ENCODE data around the gene NPPC. TPM values are rescaled to one million over a fixed set of nuclear protein-coding genes. Genes with fewer than 3 reads are reported as not detected.
"Not testable (repeated sequence)": the region's sequence is repeated elsewhere in the genome, so short reads cannot be mapped to it uniquely, and the experiment has no call there.

The NPPC gene
- total RNA-seq, 4 donors from 2014 or later: not detected

GRCh38 chr2:231911381-231911780, 14.8 kb downstream of the NPPC start:
- no peak for DNase-seq (ENCODE audit: low spot score in 2 of 2)
- Histone ChIP-seq H3K27me3 (peaks cover 3% of the 10 kb centered on the region), H3K27ac (no peak overlapping the region), H3K36me3 (no peaks in the 10 kb centered on the region), H3K9me3 (no peaks in the 10 kb centered on the region), H3K4me3 (no peak overlapping the region), H3K4me1 (no peaks in the 10 kb centered on the region)
- WGBS: 62% methylated on average over 4 of the region's 6 CpGs
- TF ChIP-seq POLR2AphosphoS5 (IDR thresholded peaks at IDR 0.05): no peak
- no peak for TF ChIP-seq POLR2A (IDR thresholded peaks at IDR 0.05)
- no peak for TF ChIP-seq EP300 (IDR thresholded peaks at IDR 0.05)
- no peak for TF ChIP-seq CTCF (IDR thresholded peaks at IDR 0.05)

GRCh38 chr2:231910771-231911170, 15.4 kb downstream of the NPPC start:
- TF ChIP-seq POLR2A (IDR thresholded peaks at IDR 0.05): no peak
- no peak for TF ChIP-seq EP300 (IDR thresholded peaks at IDR 0.05)
- no peak for TF ChIP-seq POLR2AphosphoS5 (IDR thresholded peaks at IDR 0.05)
- TF ChIP-seq CTCF (IDR thresholded peaks at IDR 0.05): no peak
- no peak for DNase-seq (ENCODE audit: low spot score in 2 of 2)
- H3K27me3 ChIP-seq: peaks cover 3% of the 10 kb centered on the region
- WGBS: 70% methylated on average over 5 of the region's 6 CpGs
- no peak overlapping the region for H3K4me3 ChIP-seq
- H3K27ac ChIP-seq: no peak overlapping the region
- H3K9me3 ChIP-seq: no peaks in the 10 kb centered on the region
- no peaks in the 10 kb centered on the region for H3K36me3 ChIP-seq
- H3K4me1 ChIP-seq: no peaks in the 10 kb centered on the region

- not testable (repeated sequence) for H3K9me3 ChIP-seq; H3K27me3 ChIP-seq; H3K27ac ChIP-seq; DNase-seq (ENCODE audit: low spot score in 2 of 2); H3K36me3 ChIP-seq; H3K4me3 ChIP-seq; H3K4me1 ChIP-seq
- 73% methylated on average over 5 of the region's 7 CpGs for WGBS
Observed at GRCh38 chr2:231910161-231910560, 16.0 kb downstream of the NPPC start.

GRCh38 chr2:231909631-231910030, 16.6 kb downstream of the NPPC start:
- Histone ChIP-seq H3K27me3 (peaks cover 3% of the 10 kb centered on the region), H3K4me1 (peaks cover 4% of the 10 kb centered on the region), H3K36me3 (no peaks in the 10 kb centered on the region), H3K9me3 (no peaks in the 10 kb centered on the region), H3K4me3 (no peak overlapping the region), H3K27ac (no peak overlapping the region)
- no peak for DNase-seq (ENCODE audit: low spot score in 2 of 2)
- TF ChIP-seq POLR2AphosphoS5 (IDR thresholded peaks at IDR 0.05) (no peak), EP300 (IDR thresholded peaks at IDR 0.05) (no peak), CTCF (IDR thresholded peaks at IDR 0.05) (no peak), POLR2A (IDR thresholded peaks at IDR 0.05) (no peak)
- 65% methylated on average over 5 of the region's 5 CpGs for WGBS

- H3K4me1 ChIP-seq: peaks cover 4% of the 10 kb centered on the region
- peaks cover 3% of the 10 kb centered on the region for H3K27me3 ChIP-seq
- no peak overlapping the region for H3K27ac ChIP-seq
- no peak overlapping the region for H3K4me3 ChIP-seq
- no peaks in the 10 kb centered on the region for H3K9me3 ChIP-seq
- H3K36me3 ChIP-seq: no peaks in the 10 kb centered on the region
- TF ChIP-seq POLR2A (IDR thresholded peaks at IDR 0.05) (no peak), EP300 (IDR thresholded peaks at IDR 0.05) (no peak), POLR2AphosphoS5 (IDR thresholded peaks at IDR 0.05) (no peak), CTCF (IDR thresholded peaks at IDR 0.05) (no peak)
- no peak for DNase-seq (ENCODE audit: low spot score in 2 of 2)
- 87% methylated on average over 8 of the region's 8 CpGs for WGBS
Observed at GRCh38 chr2:231908584-231908983, 17.6 kb downstream of the NPPC start.

GRCh38 chr2:231907765-231908164, 18.4 kb downstream of the NPPC start:
- peaks cover 4% of the 10 kb centered on the region for H3K4me1 ChIP-seq
- DNase-seq (ENCODE audit: low spot score in 2 of 2): no peak
- peaks cover 3% of the 10 kb centered on the region for H3K27me3 ChIP-seq
- TF ChIP-seq EP300 (IDR thresholded peaks at IDR 0.05): no peak
- TF ChIP-seq POLR2AphosphoS5 (IDR thresholded peaks at IDR 0.05): no peak
- no peak for TF ChIP-seq POLR2A (IDR thresholded peaks at IDR 0.05)
- no peak for TF ChIP-seq CTCF (IDR thresholded peaks at IDR 0.05)
- H3K9me3 ChIP-seq: no peaks in the 10 kb centered on the region
- no peak overlapping the region for H3K27ac ChIP-seq
- WGBS: 93% methylated on average over 8 of the region's 8 CpGs
- H3K4me3 ChIP-seq: no peak overlapping the region
- no peaks in the 10 kb centered on the region for H3K36me3 ChIP-seq
